Endothelial cell of umbilical vein (primary cell): ENCODE measurements around the gene CEP164. TPM values are rescaled to one million over a fixed set of nuclear protein-coding genes. Genes with fewer than 3 reads are reported as not detected.

Experiments used
- BruUV-seq: library from RNA; stranded (reverse); fragments of 400-500 nt; replicated peaks from 2 replicates; lab custom pipeline; 2021; lab: Mats Ljungman, UMichigan
- CTCF ChIA-PET: fragments of 300-600, 350-600 bp; sonication (Branson Sonifier 250); formaldehyde crosslinking; loops from one replicate; lab custom pipeline; 2021; ENCODE audit warnings: antibody characterized with exemption, inconsistent platforms; lab: Charles Lee
- POLR2A ChIA-PET: fragments of 300-600, 350-600 bp; sonication (Branson Sonifier 250); formaldehyde crosslinking; loops from one replicate; lab custom pipeline; 2021; ENCODE audit warnings: antibody characterized with exemption, inconsistent platforms; lab: Charles Lee
- DNase-seq: peaks from one replicate; pipeline ENCODE4 v3.0.0-alpha.2; 2011; ENCODE audit warnings: low read depth, low spot score
- FAIRE-seq: peaks from 2 replicates; lab custom pipeline; 2011; peaks lifted over from hg19 to GRCh38; lab: Jason Lieb, UNC
- H2AFZ ChIP-seq: 2 replicates; pipeline ENCODE4 v1.6.0; 2012; ENCODE audit warnings: low read depth, low read length, control low read depth, inconsistent platforms
- H3K27ac ChIP-seq: 2 replicates; pipeline ENCODE4 v1.5.1; 2011; ENCODE audit warnings: low read depth, mild to moderate bottlenecking, control low read depth, low read length, moderate library complexity; ENCODE audit not compliant: insufficient read depth
- H3K27me3 ChIP-seq, 2 experiments: 2 replicates each; pipeline versions ENCODE4 v1.6.0 to v1.6.1; 2011; ENCODE audit warnings: low read length in 2 of 2, mixed read lengths in 1 of 2; ENCODE audit not compliant: control insufficient read depth in 2 of 2, insufficient read depth in 2 of 2
- H3K36me3 ChIP-seq, 2 experiments: 2 replicates in 1 of 2; 3 replicates in 1 of 2; pipeline ENCODE4 v1.5.1; 2011; ENCODE audit warnings: low read length in 2 of 2, mild to moderate bottlenecking in 1 of 2, moderate library complexity in 1 of 2; ENCODE audit not compliant: control insufficient read depth in 2 of 2, insufficient read depth in 2 of 2; ENCODE audit errors: extremely low read depth in 1 of 2
- H3K4me1 ChIP-seq: 3 replicates; pipeline ENCODE4 v1.5.1; 2011; ENCODE audit warnings: mild to moderate bottlenecking, low read length; ENCODE audit not compliant: control insufficient read depth, insufficient read depth; ENCODE audit errors: extremely low read depth
- H3K4me2 ChIP-seq: 2 replicates; pipeline ENCODE4 v1.6.1; 2011; ENCODE audit warnings: low read length, control low read depth, mixed read lengths; ENCODE audit not compliant: insufficient read depth
- H3K4me3 ChIP-seq, 3 experiments: fragments of 200-600 bp in 1 of 3; sonication (generic), shearing (Covaris generic) in 1 of 3; replicated peaks in 1 of 3; 2 replicates each; pipeline ENCODE4 v1.5.1; 2011 to 2016; ENCODE audit warnings: control low read depth in 3 of 3, low read length in 3 of 3, mild to moderate bottlenecking in 2 of 3, inconsistent platforms in 1 of 3, low read depth in 1 of 3, moderate library complexity in 1 of 3; ENCODE audit not compliant: insufficient read depth in 1 of 3
- H3K79me2 ChIP-seq: 2 replicates; pipeline ENCODE4 v1.6.0; 2012; ENCODE audit warnings: low read length, inconsistent platforms; ENCODE audit not compliant: control insufficient read depth, insufficient read depth
- H3K9ac ChIP-seq: replicated peaks from 2 replicates; pipeline ENCODE3; 2011; ENCODE audit warnings: low read length, control low read depth; ENCODE audit not compliant: insufficient read depth; ENCODE audit errors: extremely low read depth
- H3K9me1 ChIP-seq: replicated peaks from 3 replicates; pipeline ENCODE4 v1.6.0; 2011; ENCODE audit warnings: mild to moderate bottlenecking, low read length; ENCODE audit not compliant: control insufficient read depth, insufficient read depth; ENCODE audit errors: extremely low read depth
- H3K9me3 ChIP-seq: replicated peaks from 2 replicates; pipeline ENCODE4 v1.5.1; 2012; ENCODE audit warnings: low read length, inconsistent platforms; ENCODE audit not compliant: control insufficient read depth, insufficient read depth
- H4K20me1 ChIP-seq: replicated peaks from 2 replicates; pipeline ENCODE3; 2011; ENCODE audit warnings: mild to moderate bottlenecking, low read length; ENCODE audit not compliant: control insufficient read depth, insufficient read depth; ENCODE audit errors: extremely low read depth
- CTCF ChIP-seq, 2 donors: IDR thresholded peaks; 1 replicate in 1 of 2; 2 replicates in 1 of 2; pipeline ENCODE4 v1.5.1; 2011; ENCODE audit warnings: low read length in 2 of 2, mild to moderate bottlenecking in 2 of 2, moderate library complexity in 2 of 2, control low read depth in 1 of 2, inconsistent platforms in 1 of 2, low read depth in 1 of 2; ENCODE audit not compliant: insufficient read depth in 1 of 2; ENCODE audit errors: extremely low read depth in 1 of 2
- EZH2 ChIP-seq: IDR thresholded peaks from 2 replicates; pipeline ENCODE4 v1.6.1; 2012; ENCODE audit warnings: borderline replicate concordance, low read depth, mild to moderate bottlenecking, moderate library complexity, low read length, inconsistent platforms; ENCODE audit not compliant: severe bottlenecking
- FOS ChIP-seq: IDR thresholded peaks from 2 replicates; pipeline ENCODE4 v1.6.1; 2011; ENCODE audit warnings: mild to moderate bottlenecking, low read length, moderate library complexity, borderline replicate concordance; ENCODE audit not compliant: insufficient read depth
- JUN ChIP-seq: IDR thresholded peaks from 2 replicates; pipeline ENCODE4 v1.6.1; 2011; ENCODE audit warnings: borderline replicate concordance, low read depth; ENCODE audit not compliant: insufficient read length, insufficient read depth
- MAX ChIP-seq: IDR thresholded peaks from 2 replicates; pipeline ENCODE4 v1.6.1; 2011; ENCODE audit not compliant: insufficient read depth, insufficient read length
- MYC ChIP-seq: IDR thresholded peaks from one replicate; pipeline ENCODE4 v1.6.1; 2011; ENCODE audit warnings: mild to moderate bottlenecking, low read depth, low read length
- POLR2A ChIP-seq: IDR thresholded peaks from 2 replicates; pipeline ENCODE4 v1.6.1; 2012; ENCODE audit warnings: low read depth, mild to moderate bottlenecking, control low read depth, low read length
- POLR2AphosphoS5 ChIP-seq: IDR thresholded peaks from 2 replicates; pipeline ENCODE4 v1.6.1; 2012; ENCODE audit warnings: low read depth, mild to moderate bottlenecking, control low read depth, low read length, moderate library complexity; ENCODE audit not compliant: insufficient read depth
- dilution Hi-C: fragments of 300-500 bp; cut with MboI; formaldehyde crosslinking; loops from one replicate; pipeline ENCODE4 v1.15.0; 2019; ENCODE audit warnings: low sequenced_read_pairs; ENCODE audit not compliant: extremely low pct_ligation_motif_present
- intact Hi-C: fragments of 100-400 bp; cut with micrococcal nuclease; formaldehyde crosslinking; loops from one replicate; pipeline ENCODE4 v1.10.0; 2022
- polyA plus RNA-seq, 4 experiments: library from polyadenylated mRNA; depleted of rRNA in 3 of 4; stranded (reverse) in 3 of 4; unstranded in 1 of 4; fragments of >200 nt; gene quantifications; 2 replicates each; pipeline versions ENCODE4 v1.2.1 to v1.2.3, GENCODE V29; 2011 to 2012; ENCODE audit warnings: missing spikeins in 1 of 4
- total RNA-seq: library from RNA; stranded (reverse); gene quantifications from 2 replicates; pipeline ENCODE4 v1.2.3, GENCODE V29; 2021

The CEP164 gene
- total and polyA plus RNA-seq, 2 donors (not counting 3 experiments of a cell fraction or from before 2014, with no cell fraction given), result 22.7 to 48.4 TPM

GRCh38 chr11:117413616-117414015, 86.0 kb downstream of the CEP164 start:
- Histone ChIP-seq H3K79me2 (no peaks in the 10 kb centered on the region), H3K27ac (no peak overlapping the region), H3K36me3 (peaks cover 3 to 12% of the 10 kb centered on the region in 2 experiments), H4K20me1 (no peaks in the 10 kb centered on the region), H3K4me2 (no peak overlapping the region), H3K4me1 (no peaks in the 10 kb centered on the region), H3K27me3 (no peaks in the 10 kb centered on the region), H3K4me3 (no peak overlapping the region), H2AFZ (no peak overlapping the region), H3K9me1 (no peaks in the 10 kb centered on the region), H3K9ac (no peak overlapping the region), H3K9me3 (no peaks in the 10 kb centered on the region)
- no TSS peak for BruUV-seq
- intact Hi-C loops (no loop called here), dilution Hi-C loops (no loop called here)
- ChIA-PET CTCF (interaction anchor here (6.9 kb wide), 1 partner anchor 13 kb away, joined by 54 read pairs; no protein-coding TSS in a partner anchor), POLR2A (no interaction called here)
- TF ChIP-seq FOS, result no peak
- no peak for TF ChIP-seq EZH2
- no peak for TF ChIP-seq CTCF (IDR thresholded peaks at IDR 0.05; ENCODE audit: extremely low read depth in 1 of 2, insufficient read depth in 1 of 2, low read depth in 1 of 2, low read length in 2 of 2)
- no peak for TF ChIP-seq POLR2A
- no peak for DNase-seq
- no peak for FAIRE-seq

- H3K27ac ChIP-seq, result no peak overlapping the region
- DNase-seq, result no peak
- POLR2A ChIA-PET, result no interaction called here
- no TSS peak for BruUV-seq
- H3K4me1 ChIP-seq, result no peaks in the 10 kb centered on the region
- no peak overlapping the region for H3K9ac ChIP-seq
- CTCF ChIA-PET, result interaction anchor here (1.6 to 6.9 kb wide), 2 partner anchors 8 to 12 kb away, joined by 3 to 54 read pairs; no protein-coding TSS in a partner anchor
- no peaks in the 10 kb centered on the region for H3K79me2 ChIP-seq
- intact Hi-C loops (no loop called here), dilution Hi-C loops (no loop called here)
- peaks cover 0 to 3% of the 10 kb centered on the region in 2 experiments for H3K36me3 ChIP-seq
- no peaks in the 10 kb centered on the region for H3K9me3 ChIP-seq
- H3K27me3 ChIP-seq, result no peaks in the 10 kb centered on the region
- no peak overlapping the region for H2AFZ ChIP-seq
- no peak overlapping the region for H3K4me3 ChIP-seq
- FAIRE-seq, result no peak
- TF ChIP-seq MAX (no peak), FOS (no peak), EZH2 (no peak), MYC (no peak), POLR2AphosphoS5 (no peak), JUN (no peak)
- H3K4me2 ChIP-seq, result no peak overlapping the region
- no peaks in the 10 kb centered on the region for H4K20me1 ChIP-seq
- no peaks in the 10 kb centered on the region for H3K9me1 ChIP-seq
These were observed 87.1 kb downstream of the CEP164 start for GRCh38 chr11:117414724-117415123.
